Adipocyte (in vitro differentiated cells): ENCODE results near the gene RAP1GAP2.
"Not testable (repeated sequence)": the region's sequence is repeated elsewhere in the genome, so short reads cannot be mapped to it uniquely, and the experiment has no call there.

Source experiments
- DNase-seq: peaks from one replicate; pipeline ENCODE4 v3.0.0-alpha.2; 2015; ENCODE audit warnings: low read depth
- H3K27me3 ChIP-seq: replicated peaks from 2 replicates; pipeline ENCODE4 v1.7.0; 2013; ENCODE audit warnings: mild to moderate bottlenecking, low read length, moderate library complexity; ENCODE audit not compliant: control insufficient read depth, insufficient read depth
- H3K36me3 ChIP-seq: 2 replicates; pipeline ENCODE4 v1.7.0; 2013; ENCODE audit warnings: low read length, mild to moderate bottlenecking, moderate library complexity; ENCODE audit not compliant: control insufficient read depth, insufficient read depth, severe bottlenecking
- H3K4me1 ChIP-seq: 2 replicates; pipeline ENCODE4 v1.7.0; 2013; ENCODE audit warnings: mild to moderate bottlenecking, low read length, moderate library complexity; ENCODE audit not compliant: control insufficient read depth, insufficient read depth
- H3K4me3 ChIP-seq: 2 replicates; pipeline ENCODE4 v1.7.0; 2013; ENCODE audit warnings: mild to moderate bottlenecking, low read length, moderate library complexity
- H3K9ac ChIP-seq: 2 replicates; pipeline ENCODE4 v1.7.0; 2013; ENCODE audit warnings: mild to moderate bottlenecking, low read length, moderate library complexity
- H3K9me3 ChIP-seq: 2 replicates; pipeline ENCODE4 v1.7.0; 2013; ENCODE audit warnings: mild to moderate bottlenecking, low read length, moderate library complexity; ENCODE audit not compliant: control insufficient read depth

Gene RAP1GAP2

DNA sequence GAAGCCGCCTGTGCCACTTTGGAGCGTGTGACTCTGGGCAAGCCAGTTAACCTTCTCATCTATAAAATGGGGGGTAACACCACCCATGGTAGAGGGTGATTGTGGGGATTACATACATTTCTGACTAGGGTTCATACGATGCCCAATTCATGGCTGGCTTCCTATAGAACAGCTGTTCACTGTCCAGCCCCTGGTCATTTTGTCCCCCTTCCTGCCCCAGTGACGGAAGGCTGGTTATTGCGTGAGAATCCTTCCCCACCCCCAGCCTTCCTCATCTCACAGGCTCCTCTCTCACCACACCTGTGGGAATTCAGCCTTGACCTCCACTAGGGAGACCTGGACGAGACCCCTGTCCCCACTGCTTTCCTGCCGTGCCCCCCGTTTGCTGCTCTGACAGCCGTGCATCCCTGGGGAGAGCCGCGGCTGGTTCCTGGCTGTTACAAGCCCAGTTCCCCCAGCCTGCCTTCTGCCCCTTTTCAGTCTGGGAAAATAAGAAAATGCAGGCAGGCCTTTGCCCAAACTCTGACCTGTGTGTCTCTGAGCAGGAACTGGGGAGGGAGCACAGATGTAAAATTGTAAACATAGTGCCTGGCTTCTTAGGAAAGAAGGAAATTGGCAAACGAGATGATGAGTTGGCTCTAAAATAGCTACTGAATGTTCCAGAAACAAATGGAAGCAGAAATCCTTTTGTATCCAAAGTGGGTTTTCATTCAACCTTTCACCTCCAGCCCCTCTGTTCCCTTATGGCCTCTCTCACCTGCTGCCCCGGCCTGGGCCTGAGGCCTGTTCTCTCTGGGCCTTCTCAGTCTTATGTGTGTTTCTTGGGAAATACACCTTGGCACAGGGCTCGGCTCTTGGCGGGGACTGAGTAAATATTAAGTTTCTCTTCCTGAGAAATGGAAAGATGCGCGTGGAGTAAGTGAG is 199.9 kb downstream of the RAP1GAP2 start:
- DNase-seq, result no peak
- peaks cover 12% of the 10 kb centered on the region for H3K4me1 ChIP-seq
- H3K9ac ChIP-seq, result no peak overlapping the region
- H3K4me3 ChIP-seq, result no peak overlapping the region
- H3K9me3 ChIP-seq, result no peaks in the 10 kb centered on the region
- H3K36me3 ChIP-seq, result no peaks in the 10 kb centered on the region
- H3K27me3 ChIP-seq, result peaks cover 1% of the 10 kb centered on the region

DNA sequence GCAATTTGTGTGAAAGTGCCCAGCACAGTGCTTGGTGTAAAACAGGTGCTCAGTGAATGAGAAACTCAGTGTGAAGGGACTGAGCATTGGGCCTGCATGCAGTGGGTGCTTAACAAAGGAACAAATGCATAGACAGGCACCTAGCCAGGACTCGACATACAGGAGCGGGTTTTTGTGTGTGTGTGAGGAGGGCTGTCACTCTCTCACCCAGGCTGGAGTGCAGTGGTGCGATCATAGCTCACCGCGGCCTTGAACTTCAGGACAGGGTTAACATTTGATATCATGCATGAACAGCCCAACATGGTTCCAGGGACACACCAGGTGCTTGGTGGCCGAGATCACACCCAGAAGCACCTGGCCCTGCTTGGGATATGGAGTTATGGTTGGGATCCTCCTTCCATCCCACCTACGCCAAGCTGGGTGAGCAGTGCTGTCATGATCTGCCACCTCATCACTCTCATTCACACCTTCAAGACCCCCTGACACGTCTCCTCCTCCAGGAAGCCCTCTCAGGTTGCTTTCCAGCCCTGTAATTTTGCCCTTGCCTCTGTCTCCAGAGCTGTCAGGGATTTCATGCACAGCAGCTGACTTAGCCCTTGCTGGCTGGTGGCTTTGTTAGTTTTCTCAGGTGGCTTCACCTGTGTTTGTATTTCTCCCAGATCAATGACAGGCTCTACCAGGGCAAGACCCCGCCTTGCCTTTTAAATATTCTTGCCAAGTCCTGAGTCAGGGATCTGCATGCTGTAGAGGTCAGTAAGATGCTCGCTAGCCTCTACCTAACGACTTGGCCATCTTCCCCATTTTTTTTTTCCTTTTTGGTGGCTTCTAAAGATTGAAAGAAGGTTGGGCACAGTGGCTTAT is 200.8 kb downstream of the RAP1GAP2 start:
- Histone ChIP-seq H3K9me3 (no peaks in the 10 kb centered on the region), H3K4me1 (peaks cover 12% of the 10 kb centered on the region), H3K9ac (no peak overlapping the region), H3K27me3 (no peaks in the 10 kb centered on the region), H3K36me3 (no peaks in the 10 kb centered on the region), H3K4me3 (no peak overlapping the region)
- no peak for DNase-seq

DNA sequence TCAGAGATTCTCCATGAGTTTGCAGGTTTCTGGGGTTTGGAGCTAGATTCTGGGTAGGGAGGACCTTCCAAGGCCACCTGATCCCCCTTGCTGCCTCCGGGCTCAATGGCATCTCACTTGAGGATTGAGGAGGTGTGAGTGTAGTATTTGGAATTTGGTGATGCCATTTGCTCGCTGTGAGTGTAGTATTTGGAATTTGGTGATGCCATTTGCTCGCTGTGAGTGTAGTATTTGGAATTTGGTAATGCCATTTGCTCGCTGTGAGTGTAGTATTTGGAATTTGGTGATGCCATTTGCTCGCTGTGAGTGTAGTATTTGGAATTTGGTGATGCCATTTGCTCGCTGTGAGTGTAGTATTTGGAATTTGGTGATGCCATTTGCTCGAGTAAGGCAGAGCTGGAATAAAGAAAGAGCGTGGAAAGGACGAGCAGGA is 202.2 kb downstream of the RAP1GAP2 start:
- DNase-seq, H3K27me3 ChIP-seq, H3K36me3 ChIP-seq, H3K9ac ChIP-seq, H3K4me3 ChIP-seq, H3K9me3 ChIP-seq: not testable (repeated sequence)
- peaks cover 12% of the 10 kb centered on the region for H3K4me1 ChIP-seq

DNA sequence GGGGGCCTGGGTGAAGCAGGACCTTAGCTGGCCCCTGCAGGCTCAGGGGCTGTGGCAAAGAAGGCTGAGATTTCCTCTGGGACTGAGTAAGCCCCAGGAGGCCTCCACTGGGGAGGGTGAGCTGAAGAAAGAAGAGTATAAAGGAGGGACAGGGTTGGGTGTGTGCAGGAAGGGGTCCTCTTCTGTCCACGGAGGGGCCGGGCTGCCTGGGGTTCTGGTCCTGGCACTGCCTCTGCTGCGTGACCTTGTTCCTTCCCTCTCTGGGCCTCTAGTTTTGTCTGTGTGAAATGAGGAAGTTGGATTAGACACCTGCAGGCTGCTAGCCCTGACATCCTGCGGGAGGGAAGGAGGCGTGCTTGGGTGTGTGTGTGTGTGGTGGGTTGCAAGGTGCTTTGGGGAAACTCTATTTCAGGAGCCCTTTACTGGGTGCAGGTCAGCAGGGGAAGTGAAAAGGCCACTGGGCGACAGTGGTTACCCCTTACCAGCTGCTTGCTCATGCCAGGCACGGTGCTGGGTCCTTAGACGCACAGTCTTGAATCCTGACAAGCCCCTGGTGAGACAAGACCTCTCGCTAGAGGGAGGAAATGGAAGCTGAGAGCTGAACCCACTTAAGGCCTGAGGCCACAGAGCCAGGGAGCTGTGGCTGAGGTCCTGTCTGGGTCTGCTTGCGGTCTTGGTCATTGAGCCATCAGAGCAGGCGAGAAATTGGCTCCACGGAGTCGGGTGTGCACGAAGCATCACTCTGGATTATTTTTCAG is 206.5 kb downstream of the RAP1GAP2 start:
- Histone ChIP-seq H3K36me3 (no peaks in the 10 kb centered on the region), H3K27me3 (peaks cover 5% of the 10 kb centered on the region), H3K4me1 (peaks cover 9% of the 10 kb centered on the region), H3K9me3 (no peaks in the 10 kb centered on the region), H3K9ac (no peak overlapping the region), H3K4me3 (no peak overlapping the region)
- DNase-seq, result no peak

DNA sequence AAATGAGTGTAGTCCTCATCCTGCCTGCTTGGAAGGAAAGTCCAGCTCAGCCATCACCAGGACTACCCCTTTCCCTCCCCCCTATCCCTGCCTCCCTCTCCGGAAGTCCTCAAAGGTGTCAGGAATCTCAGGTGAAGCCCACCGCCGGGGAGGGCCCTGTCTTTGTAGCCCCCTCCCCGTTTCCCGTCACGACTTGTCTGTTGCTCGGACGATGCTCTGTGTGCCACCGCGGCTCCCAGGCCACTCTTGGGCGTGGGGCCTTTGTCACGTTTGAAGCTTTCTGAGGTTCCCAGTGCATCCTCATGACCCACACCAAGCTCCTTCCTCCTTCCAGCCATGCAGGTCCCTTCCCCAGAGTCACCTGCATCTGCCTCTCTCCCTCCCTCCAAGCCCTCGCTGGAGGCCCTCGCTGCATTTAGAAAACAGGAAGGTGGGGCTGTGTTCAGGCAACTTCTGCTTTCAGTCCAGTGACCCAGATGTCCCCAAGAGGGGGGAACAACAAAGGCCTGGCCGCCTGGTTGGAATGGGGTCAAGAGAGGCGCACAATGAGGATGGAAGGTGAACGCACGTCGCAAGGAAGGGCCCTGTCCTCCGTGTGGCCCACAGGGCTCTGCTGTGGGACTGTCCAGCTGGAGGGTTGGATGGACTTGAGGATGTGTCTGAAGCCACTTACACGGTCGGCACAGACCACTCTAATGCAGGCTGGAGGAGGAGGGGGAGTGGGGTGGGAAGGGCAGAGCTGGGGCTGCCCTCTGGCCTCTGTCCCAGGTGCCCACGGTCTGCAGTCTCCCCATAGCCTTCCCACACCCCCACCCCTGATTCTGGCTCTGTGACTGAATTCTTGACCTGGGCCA is 207.3 kb downstream of the RAP1GAP2 start:
- DNase-seq, result no peak
- H3K4me3 ChIP-seq, result peak overlapping the region; percentile 67
- peaks cover 9% of the 10 kb centered on the region for H3K4me1 ChIP-seq
- H3K9ac ChIP-seq, result no peak overlapping the region
- H3K9me3 ChIP-seq, result no peaks in the 10 kb centered on the region
- no peaks in the 10 kb centered on the region for H3K36me3 ChIP-seq
- peaks cover 5% of the 10 kb centered on the region for H3K27me3 ChIP-seq

DNA sequence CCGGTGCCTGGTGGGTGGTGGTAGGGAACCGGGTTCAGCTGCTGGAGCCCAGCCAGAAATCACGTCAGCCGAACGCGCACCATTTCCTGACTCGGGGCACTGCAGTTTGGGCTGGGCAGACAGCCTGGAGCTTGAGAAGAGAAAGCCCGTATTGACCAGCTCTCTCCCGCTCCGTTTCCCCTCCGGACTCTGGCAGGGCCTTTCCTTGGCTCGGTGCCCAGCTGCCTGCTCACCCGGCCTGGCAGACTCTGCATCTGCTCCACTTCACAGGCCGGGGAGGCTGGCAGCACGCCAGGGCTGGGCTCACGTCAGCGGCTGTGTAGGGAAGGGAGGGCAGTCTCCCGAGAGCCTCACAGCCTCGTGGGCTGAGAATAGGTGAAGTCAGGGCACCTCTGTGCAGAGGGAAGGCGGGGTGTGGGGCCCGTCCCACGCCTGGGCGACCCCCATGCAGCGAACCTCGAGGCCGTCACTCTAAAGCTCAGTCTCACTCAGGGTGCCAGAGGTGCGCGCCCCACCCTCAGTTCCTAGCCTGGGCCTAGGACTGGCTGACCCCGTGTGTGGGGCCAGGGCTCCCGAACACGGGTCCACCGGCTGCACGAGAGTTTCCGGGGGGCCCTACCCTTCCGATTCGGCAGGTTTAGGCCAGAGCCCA is 208.0 kb downstream of the RAP1GAP2 start:
- peak overlapping the region; percentile 67 for H3K4me3 ChIP-seq
- H3K4me1 ChIP-seq, result peaks cover 9% of the 10 kb centered on the region
- DNase-seq, result peak; percentile 64
- peaks cover 5% of the 10 kb centered on the region for H3K27me3 ChIP-seq
- peak overlapping the region; percentile 43 for H3K9ac ChIP-seq
- H3K9me3 ChIP-seq, result no peaks in the 10 kb centered on the region
- H3K36me3 ChIP-seq, result no peaks in the 10 kb centered on the region

DNA sequence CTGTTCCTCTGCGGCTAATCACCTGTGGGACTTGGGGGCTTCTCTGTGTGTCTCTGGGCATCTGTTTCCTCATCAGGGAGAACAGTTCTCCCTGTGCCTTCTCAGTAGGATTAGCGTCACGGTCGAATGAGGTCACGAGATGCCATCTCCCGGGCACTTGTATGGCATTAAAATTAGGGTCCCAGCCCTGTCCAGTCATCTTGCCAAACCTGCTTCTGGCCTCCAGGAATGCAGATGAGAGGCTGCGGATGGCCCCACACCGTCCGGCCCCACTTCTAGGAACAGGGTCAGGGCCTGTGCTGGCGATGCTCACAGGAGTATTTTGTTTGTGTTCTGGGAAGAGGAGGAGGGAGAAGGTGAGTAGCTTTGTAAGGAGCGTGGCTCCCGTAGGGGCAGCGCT is 208.7 kb downstream of the RAP1GAP2 start:
- no peak for DNase-seq
- peak overlapping the region; percentile 67 for H3K4me3 ChIP-seq
- peaks cover 5% of the 10 kb centered on the region for H3K27me3 ChIP-seq
- H3K9ac ChIP-seq, result no peak overlapping the region
- H3K9me3 ChIP-seq, result no peaks in the 10 kb centered on the region
- H3K4me1 ChIP-seq, result peaks cover 9% of the 10 kb centered on the region
- no peaks in the 10 kb centered on the region for H3K36me3 ChIP-seq

DNA sequence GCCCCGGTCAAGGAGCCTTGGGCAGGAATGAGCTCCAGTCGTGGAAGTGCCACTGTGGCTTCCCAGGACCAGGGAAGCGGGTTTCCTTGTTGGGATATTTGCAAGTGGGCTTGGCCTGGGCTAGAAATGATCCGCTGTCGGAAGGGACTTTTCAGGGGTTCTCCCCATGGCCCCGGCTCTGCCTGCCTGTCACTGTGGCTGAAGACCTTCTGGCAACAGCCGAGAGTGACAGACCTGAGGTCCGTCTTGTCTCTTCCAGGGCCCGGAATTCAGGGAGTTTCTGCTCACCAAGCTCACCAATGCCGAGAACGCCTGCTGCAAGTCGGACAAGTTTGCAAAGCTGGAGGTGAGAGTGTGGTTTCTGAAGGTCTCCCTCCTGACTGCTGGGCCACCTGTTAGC is 209.5 kb downstream of the RAP1GAP2 start:
- Histone ChIP-seq H3K27me3 (peaks cover 5% of the 10 kb centered on the region), H3K4me1 (peaks cover 9% of the 10 kb centered on the region), H3K9me3 (no peaks in the 10 kb centered on the region), H3K4me3 (no peak overlapping the region), H3K36me3 (no peaks in the 10 kb centered on the region), H3K9ac (no peak overlapping the region)
- no peak for DNase-seq

DNA sequence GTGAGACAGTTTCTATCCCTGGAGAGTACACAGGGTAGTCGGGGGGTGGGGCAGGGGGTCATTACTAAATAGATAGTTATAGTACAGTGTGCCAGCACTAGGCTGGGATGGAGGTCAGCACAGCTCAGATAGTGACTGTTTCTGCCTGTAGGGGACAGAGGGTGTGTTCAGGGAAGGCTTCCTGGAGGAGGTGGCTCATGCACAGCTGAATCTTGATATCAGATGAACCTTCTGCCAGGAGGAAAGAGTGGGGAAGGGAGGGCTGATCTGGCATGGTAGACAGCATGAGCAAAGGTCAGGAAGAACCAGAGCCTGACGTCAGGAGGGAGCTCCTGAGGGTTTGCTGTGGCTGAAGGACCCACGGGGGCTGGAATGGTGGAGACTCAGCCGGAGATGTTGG is 210.6 kb downstream of the RAP1GAP2 start:
- no peaks in the 10 kb centered on the region for H3K9me3 ChIP-seq
- no peak overlapping the region for H3K4me3 ChIP-seq
- H3K4me1 ChIP-seq, result peaks cover 9% of the 10 kb centered on the region
- DNase-seq, result no peak
- no peak overlapping the region for H3K9ac ChIP-seq
- peaks cover 5% of the 10 kb centered on the region for H3K27me3 ChIP-seq
- no peaks in the 10 kb centered on the region for H3K36me3 ChIP-seq

DNA sequence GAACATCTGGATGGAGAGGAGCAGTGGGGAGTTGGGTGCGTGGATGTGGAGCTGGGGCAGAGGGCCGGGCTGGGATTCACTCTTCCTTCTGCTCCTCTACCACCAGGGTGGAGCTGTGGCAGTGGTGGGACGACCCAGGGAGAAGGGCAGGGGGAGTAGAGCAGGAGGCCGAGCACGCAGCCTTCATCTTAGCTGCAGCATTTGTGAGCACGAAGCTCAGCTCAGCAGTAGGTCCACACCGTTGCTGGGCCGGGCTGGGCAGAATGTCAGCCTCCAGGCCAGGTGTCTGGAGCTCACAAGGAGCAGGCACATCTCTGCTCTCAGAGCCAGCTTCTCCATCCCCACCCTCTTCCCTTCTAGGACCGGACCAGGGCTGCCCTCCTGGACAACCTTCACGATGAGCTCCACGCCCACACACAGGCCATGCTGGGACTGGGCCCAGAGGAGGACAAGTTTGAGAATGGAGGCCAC is 211.4 kb downstream of the RAP1GAP2 start:
- Histone ChIP-seq H3K4me1 (peaks cover 9% of the 10 kb centered on the region), H3K36me3 (no peaks in the 10 kb centered on the region), H3K27me3 (peaks cover 5% of the 10 kb centered on the region), H3K4me3 (no peak overlapping the region), H3K9ac (no peak overlapping the region), H3K9me3 (no peaks in the 10 kb centered on the region)
- DNase-seq, result no peak
